K562 (cell line): ENCODE results near the gene SLC29A3. TPM values are rescaled to one million over a fixed set of nuclear protein-coding genes. Genes with fewer than 3 reads are reported as not detected.

Experiments
- ATAC-seq: fragments of 200-7000 bp; cut with Tn5 transposase; 3 replicates; pipeline ENCODE4 v1.9.1; 2020; ENCODE audit warnings: moderate library complexity
- BruUV-seq: library from RNA; stranded (reverse); fragments of 400-500 nt; replicated peaks from 2 replicates; lab custom pipeline; 2021; lab: Mats Ljungman, UMichigan
- CTCF ChIA-PET: fragments of 300-600 bp; formaldehyde crosslinking; extraction: SDS; loops from one replicate; lab custom pipeline; 2021; ENCODE audit warnings: low intra/inter-chr PET ratio; lab: Yijun Ruan, JAX
- POLR2A ChIA-PET: fragments of 300-600, 350-650 bp; sonication (Branson Sonifier 250); formaldehyde crosslinking; extraction: SDS; loops from one replicate; lab custom pipeline; 2021; ENCODE audit warnings: antibody characterized with exemption, inconsistent platforms; lab: Yijun Ruan, JAX
- DNase-seq, 4 experiments: peaks; one replicate each; pipeline versions ENCODE4 v3.0.0 to v3.0.0-alpha.2; 2011 to 2018; ENCODE audit warnings: low spot score in 3 of 4, mixed read lengths in 3 of 4; ENCODE audit errors: extremely low read depth in 1 of 4
- FAIRE-seq: peaks from 2 replicates; lab custom pipeline; 2011; peaks lifted over from hg19 to GRCh38; lab: Jason Lieb, UNC
- H2AFZ ChIP-seq: 2 replicates; pipeline ENCODE4 v1.6.0; 2011; ENCODE audit warnings: low read depth, low read length, control low read depth, inconsistent platforms
- H3K27ac ChIP-seq: fragments of 200-600 bp; 3 replicates; pipeline ENCODE4 v1.8.0; 2011; ENCODE audit warnings: low read depth, mild to moderate bottlenecking, control low read depth, inconsistent platforms, low read length, moderate library complexity, mixed read lengths; ENCODE audit errors: extremely low read depth
- H3K27me3 ChIP-seq, 2 experiments: fragments of 300-600 bp in 1 of 2; 2 replicates in 1 of 2; 3 replicates in 1 of 2; pipeline versions ENCODE4 v1.6.0 to v1.8.0; 2011; ENCODE audit warnings: inconsistent platforms in 2 of 2, low read length in 2 of 2, mild to moderate bottlenecking in 1 of 2, mixed read lengths in 1 of 2, moderate library complexity in 1 of 2; ENCODE audit not compliant: control insufficient read depth in 2 of 2, insufficient read depth in 2 of 2
- H3K36me3 ChIP-seq: fragments of 300-600 bp; 3 replicates; pipeline ENCODE4 v1.8.0; 2011; ENCODE audit warnings: mild to moderate bottlenecking, low read length, inconsistent platforms; ENCODE audit not compliant: control insufficient read depth, insufficient read depth
- H3K4me1 ChIP-seq, 2 experiments: fragments of 200-600 bp in 1 of 2; replicated peaks in 1 of 2; 2 replicates in 1 of 2; 3 replicates in 1 of 2; pipeline versions ENCODE4 v1.5.1 to v1.8.0; 2011; ENCODE audit warnings: inconsistent platforms in 2 of 2, low read length in 2 of 2, mild to moderate bottlenecking in 1 of 2, mixed read lengths in 1 of 2, moderate library complexity in 1 of 2; ENCODE audit not compliant: control insufficient read depth in 2 of 2, insufficient read depth in 2 of 2
- H3K4me2 ChIP-seq: 2 replicates; pipeline ENCODE4 v1.6.1; 2011; ENCODE audit warnings: low read length, control low read depth, inconsistent platforms, mixed read lengths; ENCODE audit not compliant: insufficient read depth
- H3K4me3 ChIP-seq: fragments of 200-600 bp; sonication (generic), shearing (Covaris generic); 2 replicates; pipeline ENCODE4 v1.5.1; 2016; ENCODE audit warnings: control low read depth, inconsistent platforms
- H3K79me2 ChIP-seq: fragments of 200-600 bp; 3 replicates; pipeline ENCODE4 v1.8.0; 2011; ENCODE audit warnings: low read length, inconsistent platforms; ENCODE audit not compliant: control insufficient read depth, insufficient read depth
- H3K9ac ChIP-seq, 2 experiments: 2 replicates each; pipeline versions ENCODE4 v1.6.0 to v1.6.1; 2011; ENCODE audit warnings: low read depth in 2 of 2, low read length in 2 of 2, control low read depth in 1 of 2, inconsistent platforms in 1 of 2, mild to moderate bottlenecking in 1 of 2, mixed read lengths in 1 of 2; ENCODE audit not compliant: insufficient read depth in 1 of 2
- H3K9me1 ChIP-seq: one replicate; pipeline ENCODE4 v1.6.0; 2011; ENCODE audit warnings: inconsistent platforms, mild to moderate bottlenecking, low read length, moderate library complexity; ENCODE audit not compliant: control insufficient read depth, insufficient read depth
- H3K9me3 ChIP-seq: replicated peaks from 2 replicates; pipeline ENCODE4 v1.5.1; 2011; ENCODE audit warnings: low read depth, low read length, inconsistent platforms; ENCODE audit not compliant: control insufficient read depth, insufficient read depth
- H4K20me1 ChIP-seq: replicated peaks from 2 replicates; pipeline ENCODE4 v1.6.1; 2011; ENCODE audit warnings: low read length, inconsistent platforms, mixed read lengths; ENCODE audit not compliant: control insufficient read depth, insufficient read depth
- HCFC1 ChIP-seq: IDR thresholded peaks from 2 replicates; pipeline ENCODE4 v1.6.1; 2012; ENCODE audit warnings: low read depth, low read length, improper control_type of control experiment
- HLTF ChIP-seq: fragments of 450-650 bp; IDR thresholded peaks from 2 replicates; pipeline ENCODE4 v1.6.1; 2016
- HNRNPLL ChIP-seq: fragments of 200-400 bp; formaldehyde crosslinking; IDR thresholded peaks from 2 replicates; pipeline ENCODE4 v1.6.1; 2017; ENCODE audit warnings: low read length, low read depth, mild to moderate bottlenecking; ENCODE audit not compliant: poor library complexity, severe bottlenecking
- IFI16 ChIP-seq: fragments of 250-450 bp; sonication (Bioruptor Pico); IDR thresholded peaks from 2 replicates; pipeline ENCODE4 v2.1.2; 2022; ENCODE audit warnings: mild to moderate bottlenecking, inconsistent platforms
- KDM1A ChIP-seq, 2 experiments: fragments of 450-650 bp; IDR thresholded peaks; 2 replicates each; pipeline ENCODE4 v1.6.1; 2016; ENCODE audit warnings: mild to moderate bottlenecking in 2 of 2
- NCOA4 ChIP-seq: fragments of 450-650 bp; IDR thresholded peaks from 2 replicates; pipeline ENCODE4 v1.6.1; 2018; ENCODE audit warnings: mild to moderate bottlenecking; ENCODE audit not compliant: partially characterized antibody
- RBBP5 ChIP-seq: fragments of 200-600 bp; sonication (generic); IDR thresholded peaks from 2 replicates; pipeline ENCODE4 v1.6.1; 2012; ENCODE audit warnings: borderline replicate concordance, mild to moderate bottlenecking, low read length, control low read depth, inconsistent platforms; ENCODE audit not compliant: insufficient read depth, poor library complexity, severe bottlenecking
- RBM25 ChIP-seq: fragments of 200-400 bp; formaldehyde crosslinking; IDR thresholded peaks from 2 replicates; pipeline ENCODE4 v1.6.1; 2018; ENCODE audit warnings: low read length, low read depth, moderate library complexity; ENCODE audit not compliant: severe bottlenecking
- RCOR1 ChIP-seq, 2 experiments: IDR thresholded peaks; 2 replicates each; pipeline ENCODE4 v1.6.1; 2012; ENCODE audit warnings: low read depth in 2 of 2, low read length in 2 of 2, borderline replicate concordance in 1 of 2, improper control_type of control experiment in 1 of 2
- SMARCA5 ChIP-seq: fragments of 450-650 bp; IDR thresholded peaks from 2 replicates; pipeline ENCODE4 v1.6.1; 2016
- TRIM24 ChIP-seq, 2 experiments: fragments of 450-650 bp; IDR thresholded peaks; 2 replicates each; pipeline ENCODE4 v1.6.1; 2016
- ZBTB26 ChIP-seq: fragments of 450-650 bp; formaldehyde crosslinking; IDR thresholded peaks from 2 replicates; pipeline ENCODE4 v1.4.0; 2022; ENCODE audit warnings: missing genetic modification characterization
- ZFP36 ChIP-seq: fragments of 150-350 bp; IDR thresholded peaks from 2 replicates; pipeline ENCODE4 v1.6.1; 2018; ENCODE audit warnings: low read length, low read depth; ENCODE audit not compliant: partially characterized antibody
- ZNF121 ChIP-seq: sonication (generic); formaldehyde crosslinking; conservative IDR thresholded peaks from 2 replicates; pipeline ENCODE4 v1.8.0; 2022; ENCODE audit warnings: missing genetic modification reagents
- ZNF436 ChIP-seq: fragments of 250-450, 450-650 bp; sonication (Bioruptor Pico); formaldehyde crosslinking; IDR thresholded peaks from 2 replicates; pipeline ENCODE4 v1.7.0; 2020; ENCODE audit warnings: mild to moderate bottlenecking
- WGBS: fragments of 100-300 bp; shearing (Covaris generic); methylation state at CpG from one replicate; pipeline ENCODE4 v1.1.6; 2016; ENCODE audit warnings: low coverage, mixed read lengths; ENCODE audit not compliant: insufficient coverage; ENCODE audit errors: missing lambda C conversion rate; 5-methylcytosine and 5-hydroxymethylcytosine counted together
- in situ Hi-C: fragments of 300-500 bp; cut with MboI; formaldehyde crosslinking; loops from 4 replicates; pipeline ENCODE4 v1.15.0; 2018; ENCODE audit warnings: inconsistent platforms, mixed read lengths
- intact Hi-C: fragments of 100-400 bp; cut with micrococcal nuclease; formaldehyde crosslinking; loops from 2 replicates; pipeline ENCODE4 v1.14.2; 2022
- polyA plus RNA-seq, 8 experiments: library from polyadenylated mRNA; depleted of rRNA in 4 of 8; stranded (reverse) in 5 of 8; unstranded in 3 of 8; fragments of >200 nt; fragmentation: Nextera tagmentation in 2 of 8; fragmentation: Illumina TruSeq in 1 of 8; extraction: Ambion mirVana in 2 of 8; extraction: Trizol in 1 of 8; gene quantifications; 2 replicates each; pipeline versions ENCODE4 v1.2.1 to v1.2.3, GENCODE V29; 2011 to 2014; ENCODE audit warnings: inconsistent platforms in 1 of 8, missing spikeins in 1 of 8
- total RNA-seq, 7 experiments: library from RNA; depleted of rRNA in 6 of 7; stranded (reverse); fragments of >200 nt in 6 of 7; fragmentation: Illumina TruSeq in 2 of 7; extraction: Trizol in 2 of 7; gene quantifications; 2 replicates each; pipeline versions ENCODE4 v1.2.1 to v1.2.3, GENCODE V29; 2011 to 2021; ENCODE audit warnings: low replicate concordance in 1 of 7
- TF ChIP-seq, protein P1 (sequence below): fragments of 450-650 bp; IDR thresholded peaks from 2 replicates; pipeline ENCODE4 v1.6.1; 2018; ENCODE audit warnings: mild to moderate bottlenecking, low read depth; ENCODE audit not compliant: partially characterized antibody

The SLC29A3 gene
- total and polyA plus RNA-seq, 9 of the 15 experiments (the other 6 are each of a cell fraction or from before 2014, with no cell fraction given) = 2.1 to 10.7 (median 4.6) TPM

DNA sequence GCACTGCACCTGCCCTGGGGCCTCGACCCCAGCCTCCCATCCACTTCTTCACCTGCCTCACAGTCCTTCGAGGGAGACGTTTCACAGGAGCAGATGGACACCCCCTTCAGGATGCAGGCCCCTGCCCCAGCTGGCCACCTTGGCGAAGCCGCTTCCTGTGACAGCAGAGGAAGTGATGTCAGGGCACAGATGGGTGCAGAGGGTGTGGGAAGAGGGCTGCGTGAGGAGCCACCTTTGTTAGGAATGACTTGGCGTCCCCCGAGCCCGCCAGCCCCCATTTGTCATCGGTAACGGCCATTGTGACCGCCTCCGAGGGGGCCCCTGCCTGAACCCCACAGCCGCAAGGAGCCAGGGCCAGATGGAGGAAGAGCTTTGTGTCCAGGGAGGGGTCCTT is 47.4 kb upstream of the SLC29A3 start (continued):
- TF ChIP-seq ZBTB26 (CRISPR knock-in tag) (no peak), HNRNPLL (no peak), IFI16 (CRISPR knock-in tag) (no peak)

- Histone ChIP-seq H3K27me3 (peaks cover 0 to 5% of the 10 kb centered on the region in 2 experiments; a peak in 3 of 5 replicates), H3K9me1 (no peaks in the 10 kb centered on the region), H3K27ac (no peak overlapping the region), H4K20me1 (peaks cover 8% of the 10 kb centered on the region; the same call in 1 of the 2 replicates), H3K9ac (no peak overlapping the region), H3K4me1 (peaks cover 16 to 19% of the 10 kb centered on the region in 2 experiments), H3K79me2 (no peaks in the 10 kb centered on the region), H3K4me3 (no peak overlapping the region), H2AFZ (no peak overlapping the region), H3K4me2 (no peak overlapping the region), H3K9me3 (no peaks in the 10 kb centered on the region), H3K36me3 (no peaks in the 10 kb centered on the region)
- in situ Hi-C loops (no loop called here), intact Hi-C loops (no loop called here)
- no peak for DNase-seq
- no peak for FAIRE-seq
- BruUV-seq = no TSS peak
- POLR2A ChIA-PET = interaction anchor here (0.7 to 1.3 kb wide), 2 partner anchors 8 to 10 kb away, joined by 3 read pairs; no protein-coding TSS in a partner anchor
- CTCF ChIA-PET = interaction anchor here (0.7 kb wide), 1 partner anchor 13 kb away, joined by 3 read pairs; no protein-coding TSS in a partner anchor
- no peak for ATAC-seq
- 35% methylated on average over 15 of the region's 15 CpGs for whole genome bisulfite sequencing
- TF ChIP-seq KDM1A (IDR thresholded peaks at IDR 0.05) = peak in 1 of 2 experiments; percentile 70; a peak in 3 of 4 replicates
- TF ChIP-seq RBBP5 = no peak
- TF ChIP-seq TRIM24 (IDR thresholded peaks at IDR 0.05) = no peak
- no peak for TF ChIP-seq HLTF
- no peak for TF ChIP-seq HCFC1
- TF ChIP-seq NCOA4 = no peak
- TF ChIP-seq, protein P1, sequence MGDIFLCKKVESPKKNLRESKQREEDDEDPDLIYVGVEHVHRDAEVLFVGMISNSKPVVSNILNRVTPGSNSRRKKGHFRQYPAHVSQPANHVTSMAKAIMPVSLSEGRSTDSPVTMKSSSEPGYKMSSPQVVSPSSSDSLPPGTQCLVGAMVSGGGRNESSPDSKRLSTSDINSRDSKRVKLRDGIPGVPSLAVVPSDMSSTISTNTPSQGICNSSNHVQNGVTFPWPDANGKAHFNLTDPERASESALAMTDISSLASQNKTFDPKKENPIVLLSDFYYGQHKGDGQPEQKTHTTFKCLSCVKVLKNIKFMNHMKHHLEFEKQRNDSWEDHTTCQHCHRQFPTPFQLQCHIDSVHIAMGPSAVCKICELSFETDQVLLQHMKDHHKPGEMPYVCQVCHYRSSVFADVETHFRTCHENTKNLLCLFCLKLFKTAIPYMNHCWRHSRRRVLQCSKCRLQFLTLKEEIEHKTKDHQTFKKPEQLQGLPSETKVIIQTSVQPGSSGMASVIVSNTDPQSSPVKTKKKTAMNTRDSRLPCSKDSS = no peak
- no peak for TF ChIP-seq ZNF436 (CRISPR knock-in tag)
- peak; percentile 84 for TF ChIP-seq ZFP36
- TF ChIP-seq RCOR1 (IDR thresholded peaks at IDR 0.05; ENCODE audit: borderline replicate concordance in 1 of 2, low read depth in 2 of 2, low read length in 2 of 2) = peak in 1 of 2 experiments; percentile 38; a peak in 1 of 4 replicates
- peak; percentile 25; the same call in 1 of the 2 replicates for TF ChIP-seq ZNF121 (CRISPR knock-in tag)
- peak; percentile 45; the same call in 1 of the 2 replicates for TF ChIP-seq SMARCA5
- TF ChIP-seq RBM25 = peak; percentile 85
Measured at GRCh38 chr10:71272056-71272771, 46.8 kb upstream of the SLC29A3 start.
